GM12892 (cell line): ENCODE measurements around the gene PERCC1.

Experiments used
- POLR2A ChIP-seq: IDR thresholded peaks from 2 replicates; pipeline ENCODE4 v1.6.1; 2011; ENCODE audit warnings: low read depth, low read length, control low read depth
- POLR2AphosphoS5 ChIP-seq: IDR thresholded peaks from 2 replicates; pipeline ENCODE4 v1.6.1; 2011; ENCODE audit warnings: low read depth, low read length, control low read depth

GRCh38 chr16:1464894-1465566 is 34.2 kb downstream of the PERCC1 start:
- no peak for TF ChIP-seq POLR2AphosphoS5
- TF ChIP-seq POLR2A: no peak
